Middle frontal gyrus (tissue), 1 donor: Measurements from ENCODE around the gene UBA5.
A peak's percentile ranks its signal among the peaks of the same experiment; 100 is the strongest.

Source experiments
- DNase-seq: peaks from one replicate; pipeline ENCODE4 v3.0.0-alpha.2; 2015; ENCODE audit warnings: low spot score; ENCODE audit errors: extremely low spot score

UBA5 gene

DNA sequence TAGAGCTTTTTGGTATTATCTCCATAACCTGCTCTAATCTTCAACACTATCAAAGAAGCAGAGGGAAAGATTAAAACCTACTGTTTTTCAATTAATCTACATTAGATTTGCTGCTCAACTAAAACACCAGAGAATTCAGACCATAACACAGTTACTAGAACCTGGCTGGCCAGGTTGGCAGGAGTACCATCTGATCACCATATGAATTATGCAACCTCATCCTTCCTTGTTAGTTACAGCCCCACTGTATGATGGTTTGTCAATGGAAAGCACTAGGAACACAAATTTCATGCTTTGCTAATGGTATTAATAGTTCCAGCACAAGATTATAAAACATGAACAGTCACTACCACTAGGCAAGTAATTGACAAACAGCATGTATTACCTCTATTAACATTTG lies 56.2 kb downstream of the UBA5 start:
- no peak for DNase-seq

GRCh38 chr3:132720228-132720627 lies 60.1 kb downstream of the UBA5 start:
- no peak for DNase-seq

- no peak for DNase-seq
Observed at GRCh38 chr3:132721479-132722164, 61.5 kb downstream of the UBA5 start.

DNA sequence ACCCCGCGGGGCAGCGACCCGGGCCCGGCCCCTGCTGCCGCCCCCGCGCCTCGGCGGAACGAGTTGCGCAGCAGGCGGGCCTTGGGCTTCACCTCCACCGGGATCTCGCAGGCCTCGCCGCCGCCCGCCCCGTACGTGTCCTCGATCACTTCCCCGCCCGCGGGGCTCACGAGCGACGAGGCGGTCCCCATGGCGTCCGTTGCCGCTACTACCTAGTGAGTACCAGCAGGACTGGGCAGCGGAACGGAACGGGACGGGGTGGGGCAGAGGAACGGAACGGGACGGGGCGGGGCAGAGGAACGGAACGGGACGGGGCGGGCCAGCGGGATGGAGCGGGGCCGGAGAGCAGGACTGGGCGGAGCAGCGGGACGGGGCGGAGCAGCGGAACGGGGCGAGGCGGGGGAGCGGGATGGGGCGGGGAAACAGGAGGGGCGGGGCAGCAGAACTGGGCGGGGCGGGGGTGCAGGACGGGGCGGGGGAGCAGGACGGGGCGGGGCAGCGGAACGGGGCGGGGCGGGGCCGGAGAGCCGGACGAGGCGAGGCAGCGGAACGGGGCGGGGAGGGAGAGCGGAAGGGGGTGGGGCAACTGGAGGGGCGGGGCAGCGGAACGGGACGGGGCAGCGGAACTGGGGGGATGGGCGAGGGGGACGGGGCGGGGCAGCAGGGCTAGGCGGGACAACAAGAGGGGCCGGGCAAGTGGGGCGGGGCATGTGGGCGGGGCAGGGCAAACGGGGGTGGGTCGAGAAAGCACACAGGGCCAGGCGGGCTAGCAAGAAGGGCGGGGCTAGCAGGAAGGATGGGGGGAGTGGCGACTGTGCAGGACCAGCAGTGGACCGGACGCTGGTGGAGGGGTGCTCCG lies 62.3 kb downstream of the UBA5 start, which contains the start of gene NPHP3:
Gene NPHP3, minus strand, starts transcription at position 245 of the 859 bp plus-strand sequence. Its CDS starts 54 bp downstream, at position 191.
- peak; percentile 71 for DNase-seq

GRCh38 chr3:132723024-132723950 lies 63.2 kb downstream of the UBA5 start:
- DNase-seq, result no peak

DNA sequence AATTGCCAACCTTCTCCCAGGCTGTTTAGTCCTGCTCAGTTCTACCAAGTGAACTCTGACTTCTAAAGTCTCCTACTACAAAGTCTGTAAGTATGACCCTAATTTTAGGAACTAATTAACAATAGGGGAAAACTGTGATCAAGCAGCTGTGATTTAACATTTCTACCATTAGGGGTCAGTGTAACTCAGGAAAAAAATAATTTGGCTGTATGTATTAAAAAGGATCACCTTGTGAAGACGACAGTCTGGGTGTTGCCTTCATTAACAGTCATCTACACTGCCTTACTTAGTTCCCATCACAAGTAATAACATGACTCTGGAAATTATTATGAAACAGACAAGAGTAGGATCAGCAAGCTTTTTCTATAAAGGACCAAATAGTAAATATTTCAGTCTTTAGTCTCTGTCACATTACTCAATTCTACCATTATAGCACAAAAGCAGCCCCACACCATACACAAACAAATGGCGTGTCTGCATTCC lies 66.3 kb downstream of the UBA5 start:
- no peak for DNase-seq
